Measurements from ENCODE around the gene KCNK3. TPM values are rescaled to one million over a fixed set of nuclear protein-coding genes. Genes with fewer than 3 reads are reported as not detected.

KCNK3 gene
- total RNA-seq, 1 donor: 2.3 TPM

- DNase-seq (ENCODE audit: low read depth): no peak
- TF ChIP-seq CTCF (IDR thresholded peaks at IDR 0.05; ENCODE audit: insufficient read depth, low read length): no peak
- H3K4me3 ChIP-seq (ENCODE audit: low read depth, low read length): no peak overlapping the region
These were observed 75.5 kb downstream of the KCNK3 start for GRCh38 chr2:26767894-26768487.

GRCh38 chr2:26768759-26769088, 76.2 kb downstream of the KCNK3 start:
- H3K4me3 ChIP-seq (ENCODE audit: low read depth, low read length): no peak overlapping the region
- no peak for DNase-seq (ENCODE audit: low read depth)
- no peak for TF ChIP-seq CTCF (IDR thresholded peaks at IDR 0.05; ENCODE audit: insufficient read depth, low read length)

- TF ChIP-seq CTCF (IDR thresholded peaks at IDR 0.05; ENCODE audit: insufficient read depth, low read length): no peak
- peak; percentile 82 for DNase-seq (ENCODE audit: low read depth)
- H3K4me3 ChIP-seq (ENCODE audit: low read depth, low read length): peak overlapping the region; percentile 14
These were observed 76.7 kb downstream of the KCNK3 start for GRCh38 chr2:26769089-26769761.

GRCh38 chr2:26770986-26771586, 78.6 kb downstream of the KCNK3 start:
- peak; percentile 33 for TF ChIP-seq CTCF (IDR thresholded peaks at IDR 0.05; ENCODE audit: insufficient read depth, low read length)
- no peak overlapping the region for H3K4me3 ChIP-seq (ENCODE audit: low read depth, low read length)
- peak; percentile 96 for DNase-seq (ENCODE audit: low read depth)

GRCh38 chr2:26772064-26773001, 79.8 kb downstream of the KCNK3 start:
- H3K4me3 ChIP-seq (ENCODE audit: low read depth, low read length): no peak overlapping the region
- peak; percentile 89 for DNase-seq (ENCODE audit: low read depth)
- TF ChIP-seq CTCF (IDR thresholded peaks at IDR 0.05; ENCODE audit: insufficient read depth, low read length): no peak

- TF ChIP-seq CTCF (IDR thresholded peaks at IDR 0.05; ENCODE audit: insufficient read depth, low read length): no peak
- no peak overlapping the region for H3K4me3 ChIP-seq (ENCODE audit: low read depth, low read length)
- no peak for DNase-seq (ENCODE audit: low read depth)
These were observed 83.8 kb downstream of the KCNK3 start for GRCh38 chr2:26776195-26776800.
